Upper lobe of left lung (tissue), 6 donors: ENCODE measurements around the gene SDK2. TPM values are rescaled to one million over a fixed set of nuclear protein-coding genes. Genes with fewer than 3 reads are reported as not detected.

Experiments used
- ATAC-seq, 2 donors: fragments of 200-7000 bp; cut with Tn5 transposase; one replicate each; pipeline ENCODE4 v1.9.1; 2022; ENCODE audit warnings: mild to moderate bottlenecking in 2 of 2, moderate library complexity in 2 of 2; ENCODE audit not compliant: low FRiP score in 2 of 2
- DNase-seq, 2 donors: peaks; one replicate each; pipeline ENCODE4 v3.0.0-alpha.2; 2019 to 2020
- H3K27ac ChIP-seq, 4 donors: fragments of 200-600 bp; sonication (generic); one replicate each; pipeline ENCODE4 v1.5.1; 2016 to 2019
- H3K27me3 ChIP-seq, 4 donors: fragments of 200-600 bp; sonication (generic); one replicate each; pipeline ENCODE4 v1.5.1; 2017 to 2019
- H3K36me3 ChIP-seq, 4 donors: fragments of 200-600 bp; sonication (generic); one replicate each; pipeline ENCODE4 v1.5.1; 2016 to 2019
- H3K4me1 ChIP-seq, 4 donors: fragments of 200-600 bp; sonication (generic); one replicate each; pipeline ENCODE4 v1.5.1; 2018 to 2019
- H3K4me3 ChIP-seq, 4 donors: fragments of 200-600 bp; sonication (generic); one replicate each; pipeline ENCODE4 v1.5.1; 2017 to 2019; ENCODE audit warnings: mild to moderate bottlenecking in 2 of 4, moderate library complexity in 1 of 4
- H3K9me3 ChIP-seq, 4 donors: fragments of 200-600 bp; sonication (generic); one replicate each; pipeline ENCODE4 v1.5.1; 2018 to 2019
- EP300 ChIP-seq, 4 donors: sonication (generic); formaldehyde crosslinking; IDR thresholded peaks; one replicate each; pipeline ENCODE4 v1.5.1; 2017; ENCODE audit warnings: antibody characterized with exemption in 4 of 4, control low read depth in 2 of 4
- POLR2A ChIP-seq, 4 donors: fragments of 450-650 bp; IDR thresholded peaks; one replicate each; pipeline ENCODE4 v1.5.1; 2016 to 2017; ENCODE audit warnings: antibody characterized with exemption in 4 of 4, mild to moderate bottlenecking in 2 of 4
- POLR2AphosphoS5 ChIP-seq, 2 donors: sonication (generic); formaldehyde crosslinking; IDR thresholded peaks; one replicate each; pipeline ENCODE4 v1.5.1; 2017; ENCODE audit warnings: antibody characterized with exemption in 2 of 2
- WGBS, 2 donors: methylation state at CpG; one replicate each; pipeline ENCODE4 v1.1.5; 2017 to 2018; 5-methylcytosine and 5-hydroxymethylcytosine counted together
- total RNA-seq, 6 donors: library from RNA; depleted of rRNA in 4 of 6; stranded (reverse); fragments of >200 nt in 4 of 6; gene quantifications; one replicate each; pipeline versions ENCODE4 v1.1.0 to v1.2.1, GENCODE V29; 2016 to 2021
- TF ChIP-seq, protein P1 (sequence below), 6 experiments: fragments of 450-650 bp in 4 of 6; fragments of 200-600 bp in 2 of 6; sonication (generic) in 2 of 6; IDR thresholded peaks; one replicate each; pipeline ENCODE4 v1.5.1; 2016 to 2019; ENCODE audit warnings: antibody characterized with exemption in 6 of 6
- donor health status: DM: no; HTN: no; CAD: no; lungs with moderate emphysema.
- donor health status: DM: no; HTN: yes; CAD: no; lungs with severe emphysema.

Gene SDK2
- total RNA-seq, 6 donors from 2014 or later = 1.2 to 7.3 (median 2.9) TPM

DNA sequence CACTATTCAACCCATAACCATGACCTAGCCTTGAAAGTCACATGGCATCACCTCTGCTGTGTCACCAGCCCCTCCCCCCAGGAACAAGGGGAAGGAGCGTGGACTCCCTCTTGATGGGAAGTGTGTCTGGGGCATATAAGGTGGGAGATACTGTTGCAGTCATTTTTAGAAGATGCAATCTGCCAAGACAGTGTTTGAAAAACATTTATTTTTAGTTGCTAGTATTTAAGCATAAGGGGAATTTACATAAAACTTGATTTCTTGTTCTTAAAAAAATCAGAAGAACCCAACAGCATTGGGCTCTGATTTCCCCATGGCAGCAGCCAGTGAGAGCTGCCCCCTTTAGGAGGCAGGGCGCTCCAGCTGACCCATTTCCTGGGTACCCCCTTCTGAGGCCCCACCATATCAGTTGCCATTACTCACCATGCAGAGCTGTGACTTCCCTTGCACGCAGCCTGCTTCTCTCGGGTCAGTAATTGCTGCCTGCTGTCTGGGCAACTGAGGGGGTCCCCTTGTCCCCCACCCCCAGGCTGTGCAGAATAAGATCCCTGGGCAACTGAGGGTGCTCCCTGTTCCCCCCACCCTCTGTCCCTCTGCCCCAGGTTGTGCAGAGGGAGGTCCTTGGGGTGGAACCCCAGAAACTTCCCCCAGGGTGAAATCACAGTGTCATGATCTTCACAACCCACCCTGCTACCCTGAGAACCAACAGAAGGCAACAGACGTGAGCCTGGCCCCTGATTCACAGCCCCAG, 320.7 kb downstream of the SDK2 start:
- Histone ChIP-seq H3K4me3 (no peak overlapping the region), H3K9me3 (no peaks in the 10 kb centered on the region), H3K27ac (no peak overlapping the region), H3K36me3 (no peaks in the 10 kb centered on the region), H3K27me3 (no peaks in the 10 kb centered on the region), H3K4me1 (peaks cover 0 to 2% (median 0%) of the 10 kb centered on the region in 4 donors)
- TF ChIP-seq POLR2A (IDR thresholded peaks at IDR 0.05) (no peak), EP300 (IDR thresholded peaks at IDR 0.05) (no peak), POLR2AphosphoS5 (IDR thresholded peaks at IDR 0.05) (no peak)
- TF ChIP-seq, protein P1, sequence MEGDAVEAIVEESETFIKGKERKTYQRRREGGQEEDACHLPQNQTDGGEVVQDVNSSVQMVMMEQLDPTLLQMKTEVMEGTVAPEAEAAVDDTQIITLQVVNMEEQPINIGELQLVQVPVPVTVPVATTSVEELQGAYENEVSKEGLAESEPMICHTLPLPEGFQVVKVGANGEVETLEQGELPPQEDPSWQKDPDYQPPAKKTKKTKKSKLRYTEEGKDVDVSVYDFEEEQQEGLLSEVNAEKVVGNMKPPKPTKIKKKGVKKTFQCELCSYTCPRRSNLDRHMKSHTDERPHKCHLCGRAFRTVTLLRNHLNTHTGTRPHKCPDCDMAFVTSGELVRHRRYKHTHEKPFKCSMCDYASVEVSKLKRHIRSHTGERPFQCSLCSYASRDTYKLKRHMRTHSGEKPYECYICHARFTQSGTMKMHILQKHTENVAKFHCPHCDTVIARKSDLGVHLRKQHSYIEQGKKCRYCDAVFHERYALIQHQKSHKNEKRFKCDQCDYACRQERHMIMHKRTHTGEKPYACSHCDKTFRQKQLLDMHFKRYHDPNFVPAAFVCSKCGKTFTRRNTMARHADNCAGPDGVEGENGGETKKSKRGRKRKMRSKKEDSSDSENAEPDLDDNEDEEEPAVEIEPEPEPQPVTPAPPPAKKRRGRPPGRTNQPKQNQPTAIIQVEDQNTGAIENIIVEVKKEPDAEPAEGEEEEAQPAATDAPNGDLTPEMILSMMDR (IDR thresholded peaks at IDR 0.05) = no peak
- 47 to 92% methylated on average over 1 to 5 of the region's 5 CpGs for WGBS, 2 donors
- ATAC-seq (no peak), DNase-seq (no peak)

DNA sequence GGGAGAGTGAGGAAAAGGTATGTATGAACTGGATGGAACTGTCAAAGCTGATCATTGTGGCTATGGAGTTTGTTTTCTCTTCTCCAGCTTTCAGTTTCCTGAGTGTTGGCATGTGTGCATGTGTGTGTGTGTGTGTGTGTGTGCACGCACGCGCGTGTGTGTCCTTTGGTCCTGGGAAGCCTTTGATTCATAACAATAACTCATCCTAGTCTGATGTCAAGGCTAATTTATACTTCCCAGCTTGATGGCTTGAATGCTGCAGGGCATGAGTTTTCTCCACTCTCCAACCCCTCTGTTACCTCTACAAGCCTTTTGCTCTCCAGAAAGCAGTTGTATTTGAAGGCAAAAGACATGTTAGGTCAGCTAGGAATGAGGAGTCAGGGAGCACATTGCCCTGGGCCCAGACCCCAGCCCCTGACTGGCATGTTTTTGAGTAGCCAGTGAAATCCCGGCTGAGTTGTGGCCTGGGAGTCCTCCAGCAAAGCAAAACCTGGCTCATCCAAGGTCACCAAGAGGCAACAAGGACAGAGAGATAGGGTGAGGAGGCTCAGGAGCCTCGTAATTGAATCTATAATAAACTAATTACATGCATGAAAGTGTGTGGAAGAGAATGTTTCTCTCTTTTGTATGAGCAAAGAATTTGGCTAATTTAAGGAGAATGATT, 323.5 kb downstream of the SDK2 start:
- no peak overlapping the region for H3K27ac ChIP-seq
- TF ChIP-seq EP300 (IDR thresholded peaks at IDR 0.05) (no peak), POLR2A (IDR thresholded peaks at IDR 0.05) (no peak), POLR2AphosphoS5 (IDR thresholded peaks at IDR 0.05) (no peak)
- TF ChIP-seq, protein P1 (IDR thresholded peaks at IDR 0.05) = no peak
- no peak overlapping the region for H3K4me3 ChIP-seq

DNA sequence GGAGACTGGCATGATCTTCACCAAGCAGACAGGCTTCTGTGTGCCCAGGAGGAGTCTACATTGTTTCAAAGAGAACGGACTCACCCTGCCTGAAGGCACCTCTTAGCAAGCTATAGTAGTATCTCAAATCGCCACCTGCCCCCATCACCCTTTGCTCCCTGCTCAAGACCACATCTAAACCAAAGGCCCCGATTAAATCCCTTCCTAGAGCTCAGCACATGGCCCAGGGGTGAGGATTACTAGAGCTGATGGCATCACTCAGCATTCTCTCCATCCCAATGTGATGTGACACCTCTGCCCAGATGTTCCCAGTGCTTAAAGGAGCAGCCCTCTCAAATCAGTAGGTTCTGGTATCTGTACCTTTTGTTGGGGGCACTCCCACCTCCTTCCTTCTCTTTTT, 324.5 kb downstream of the SDK2 start:
- WGBS, 2 donors = 77 to 89% methylated on average over 3 of the region's 3 CpGs
- Histone ChIP-seq H3K4me1 (peaks cover 0 to 3% (median 0%) of the 10 kb centered on the region in 4 donors), H3K9me3 (no peaks in the 10 kb centered on the region), H3K4me3 (no peak overlapping the region), H3K27me3 (no peaks in the 10 kb centered on the region), H3K27ac (no peak overlapping the region), H3K36me3 (no peaks in the 10 kb centered on the region)
- TF ChIP-seq, protein P1 (IDR thresholded peaks at IDR 0.05) = no peak
- TF ChIP-seq POLR2AphosphoS5 (IDR thresholded peaks at IDR 0.05) = no peak
- TF ChIP-seq POLR2A (IDR thresholded peaks at IDR 0.05) = no peak
- no peak for TF ChIP-seq EP300 (IDR thresholded peaks at IDR 0.05)
- ATAC-seq (no peak), DNase-seq (no peak)

More for the DNA sequence above, 323.5 kb downstream of the SDK2 start:
- Histone ChIP-seq H3K27me3 (no peaks in the 10 kb centered on the region), H3K4me1 (peaks cover 0 to 3% (median 0%) of the 10 kb centered on the region in 4 donors), H3K36me3 (no peaks in the 10 kb centered on the region), H3K9me3 (no peaks in the 10 kb centered on the region)
- DNase-seq (no peak), ATAC-seq (no peak)
- 65 to 67% methylated on average over 6 of the region's 6 CpGs for WGBS, 2 donors

DNA sequence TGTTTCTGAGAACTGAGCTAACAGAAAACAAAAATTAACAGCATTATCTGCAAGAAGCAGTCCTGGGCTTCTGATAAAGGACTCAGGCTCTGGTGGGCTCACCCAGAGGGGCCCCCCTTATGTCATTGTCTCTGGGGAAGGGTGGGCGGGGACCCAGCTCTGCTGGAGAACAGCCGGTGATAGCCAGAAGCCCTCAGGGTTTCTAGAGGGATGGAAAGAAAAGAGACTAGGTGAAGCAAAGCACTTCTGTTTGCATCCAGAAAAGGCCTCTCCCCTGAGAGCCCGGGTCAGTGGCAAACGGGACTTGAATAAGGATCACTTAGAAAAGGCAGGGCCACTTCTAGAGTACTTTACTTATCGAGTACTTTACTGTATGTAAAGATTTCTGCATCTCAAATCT, 325.4 kb downstream of the SDK2 start:
- TF ChIP-seq EP300 (IDR thresholded peaks at IDR 0.05) (no peak), POLR2AphosphoS5 (IDR thresholded peaks at IDR 0.05) (no peak)
- TF ChIP-seq, protein P1 (IDR thresholded peaks at IDR 0.05) = no peak
- Histone ChIP-seq H3K36me3 (no peaks in the 10 kb centered on the region), H3K27ac (no peak overlapping the region), H3K4me3 (no peak overlapping the region), H3K9me3 (no peaks in the 10 kb centered on the region), H3K4me1 (peaks cover 0 to 3% (median 0%) of the 10 kb centered on the region in 4 donors), H3K27me3 (no peaks in the 10 kb centered on the region)
- peak in 1 of 2 donors; percentile 44 for DNase-seq
- 50 to 54% methylated on average over 5 of the region's 5 CpGs for WGBS, 2 donors
- ATAC-seq = no peak
